Left renal cortex interstitium (tissue), 4 donors: ENCODE results near the gene IGLON5. TPM values are rescaled to one million over a fixed set of nuclear protein-coding genes. Genes with fewer than 3 reads are reported as not detected.

Experiments
- polyA plus RNA-seq, 4 donors: library from polyadenylated mRNA; unstranded; fragments of 120-200 nt; gene quantifications; one replicate each; pipeline ENCODE4 v1.2.1, GENCODE V29; 2013; ENCODE audit not compliant: insufficient read length in 4 of 4

Gene IGLON5
- polyA plus RNA-seq, 4 donors: 2.9 to 4.5 (median 4.2) TPM

Other genes with a start within 250 kb of the IGLON5 start
- gene KLK13, start 246.6 kb upstream of the IGLON5 start, polyA plus RNA-seq: under 1 TPM; 0.22 to 0.66 (median 0.38) TPM
- gene KLK14, start 228.8 kb upstream of the IGLON5 start, polyA plus RNA-seq: under 1 TPM in 2 of 4 donors, not detected in 2; 0.51 to 0.61 TPM
- 1 to 10 TPM; 2.8 to 4.7 (median 3.8) TPM for gene CTU1, start 203.2 kb upstream of the IGLON5 start, polyA plus RNA-seq
- gene SIGLEC9, start 186.7 kb upstream of the IGLON5 start, polyA plus RNA-seq: 1 to 10 TPM in 3 of 4 donors, under 1 TPM in 1; 0.95 to 2.1 (median 1.5) TPM
- 1 to 10 TPM in 1 of 4 donors, under 1 TPM in 3; 0.52 to 1.1 (median 0.70) TPM for gene SIGLEC7, start 169.3 kb upstream of the IGLON5 start, polyA plus RNA-seq
- gene CD33, start 86.6 kb upstream of the IGLON5 start, polyA plus RNA-seq: 1 to 10 TPM; 1.4 to 2.6 (median 1.6) TPM
- gene SIGLECL1, start 60.6 kb upstream of the IGLON5 start, polyA plus RNA-seq: not detected
- gene VSIG10L, start 30.5 kb downstream of the IGLON5 start, polyA plus RNA-seq: 1 to 10 TPM; 4.2 to 5.6 (median 4.6) TPM
- 100 to 1,000 TPM; 130 to 152 (median 143) TPM for gene ETFB, start 54.7 kb downstream of the IGLON5 start, polyA plus RNA-seq
- gene CLDND2, start 57.4 kb downstream of the IGLON5 start, polyA plus RNA-seq: 1 to 10 TPM in 3 of 4 donors, under 1 TPM in 1; 0.99 to 2.9 (median 2.1) TPM
- 1 to 10 TPM in 3 of 4 donors, under 1 TPM in 1; 0.90 to 2.7 (median 2.0) TPM for gene NKG7, start 61.0 kb downstream of the IGLON5 start, polyA plus RNA-seq
- under 1 TPM; 0.25 to 0.40 (median 0.32) TPM for gene LIM2, start 76.3 kb downstream of the IGLON5 start, polyA plus RNA-seq
- gene C19orf84, start 78.9 kb downstream of the IGLON5 start, polyA plus RNA-seq: under 1 TPM in 3 of 4 donors, not detected in 1; 0.10 to 0.22 (median 0.16) TPM
- 1 to 10 TPM in 2 of 4 donors, under 1 TPM in 2; 0.76 to 2.1 (median 1.2) TPM for gene SIGLEC10, start 106.0 kb downstream of the IGLON5 start, polyA plus RNA-seq
- gene SIGLEC8, start 146.8 kb downstream of the IGLON5 start, polyA plus RNA-seq: under 1 TPM in 2 of 4 donors, not detected in 2; 0.04 to 0.07 TPM
- not detected for gene CEACAM18, start 166.9 kb downstream of the IGLON5 start, polyA plus RNA-seq
- gene SIGLEC12, start 190.2 kb downstream of the IGLON5 start, polyA plus RNA-seq: under 1 TPM in 3 of 4 donors, not detected in 1; 0.07 to 0.40 (median 0.08) TPM
- under 1 TPM; 0.10 to 0.52 (median 0.18) TPM for gene SIGLEC6, start 220.0 kb downstream of the IGLON5 start, polyA plus RNA-seq